HFF-Myc (cell line): ENCODE data around the gene SOWAHB.
"Not testable (repeated sequence)": the region's sequence is repeated elsewhere in the genome, so short reads cannot be mapped to it uniquely, and the experiment has no call there.

Experiments used
- DNase-seq: peaks from one replicate; pipeline ENCODE4 v3.0.0-alpha.2; 2011; ENCODE audit warnings: low read depth; ENCODE audit errors: extremely low read depth
- H3K4me3 ChIP-seq: replicated peaks from 2 replicates; pipeline ENCODE4 v1.5.1; 2011; ENCODE audit warnings: low read depth, mild to moderate bottlenecking, control low read depth, low read length
- TF ChIP-seq, protein P1 (sequence below): IDR thresholded peaks from 2 replicates; pipeline ENCODE4 v1.5.1; 2012; ENCODE audit warnings: mild to moderate bottlenecking, low read depth, low read length, control low read depth; ENCODE audit errors: missing control alignments

SOWAHB gene

DNA sequence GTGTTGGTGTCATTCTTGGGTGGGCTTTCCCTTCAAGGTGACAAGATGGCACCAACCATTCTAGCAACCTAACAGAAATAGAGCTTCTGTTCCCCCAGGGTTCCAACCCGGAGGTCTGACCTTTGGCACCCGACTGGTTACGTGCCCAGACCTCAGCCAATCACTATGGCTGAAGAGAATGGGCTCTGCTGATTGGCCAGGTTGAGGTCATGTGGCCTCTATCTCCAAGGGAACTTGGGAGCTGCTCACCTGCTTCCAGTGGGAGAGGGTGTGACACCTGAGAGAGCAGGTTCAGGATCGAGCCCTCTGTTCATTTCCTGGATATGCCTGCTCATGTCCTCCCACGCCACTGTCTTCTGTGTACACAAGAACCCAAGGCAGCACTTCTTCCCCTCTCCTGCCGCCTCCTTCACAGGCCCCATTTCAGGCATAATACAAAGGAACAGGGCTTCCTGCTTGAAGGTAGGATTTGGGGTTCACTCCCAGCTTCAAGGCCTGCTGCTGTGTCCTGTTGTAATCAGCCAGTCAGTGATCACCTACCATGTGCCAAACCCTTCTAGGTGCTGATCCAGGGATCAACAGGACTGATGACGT, 11.0 kb downstream of the SOWAHB start:
- no peak overlapping the region for H3K4me3 ChIP-seq
- DNase-seq = no peak
- TF ChIP-seq, protein P1, sequence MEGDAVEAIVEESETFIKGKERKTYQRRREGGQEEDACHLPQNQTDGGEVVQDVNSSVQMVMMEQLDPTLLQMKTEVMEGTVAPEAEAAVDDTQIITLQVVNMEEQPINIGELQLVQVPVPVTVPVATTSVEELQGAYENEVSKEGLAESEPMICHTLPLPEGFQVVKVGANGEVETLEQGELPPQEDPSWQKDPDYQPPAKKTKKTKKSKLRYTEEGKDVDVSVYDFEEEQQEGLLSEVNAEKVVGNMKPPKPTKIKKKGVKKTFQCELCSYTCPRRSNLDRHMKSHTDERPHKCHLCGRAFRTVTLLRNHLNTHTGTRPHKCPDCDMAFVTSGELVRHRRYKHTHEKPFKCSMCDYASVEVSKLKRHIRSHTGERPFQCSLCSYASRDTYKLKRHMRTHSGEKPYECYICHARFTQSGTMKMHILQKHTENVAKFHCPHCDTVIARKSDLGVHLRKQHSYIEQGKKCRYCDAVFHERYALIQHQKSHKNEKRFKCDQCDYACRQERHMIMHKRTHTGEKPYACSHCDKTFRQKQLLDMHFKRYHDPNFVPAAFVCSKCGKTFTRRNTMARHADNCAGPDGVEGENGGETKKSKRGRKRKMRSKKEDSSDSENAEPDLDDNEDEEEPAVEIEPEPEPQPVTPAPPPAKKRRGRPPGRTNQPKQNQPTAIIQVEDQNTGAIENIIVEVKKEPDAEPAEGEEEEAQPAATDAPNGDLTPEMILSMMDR = no peak

DNA sequence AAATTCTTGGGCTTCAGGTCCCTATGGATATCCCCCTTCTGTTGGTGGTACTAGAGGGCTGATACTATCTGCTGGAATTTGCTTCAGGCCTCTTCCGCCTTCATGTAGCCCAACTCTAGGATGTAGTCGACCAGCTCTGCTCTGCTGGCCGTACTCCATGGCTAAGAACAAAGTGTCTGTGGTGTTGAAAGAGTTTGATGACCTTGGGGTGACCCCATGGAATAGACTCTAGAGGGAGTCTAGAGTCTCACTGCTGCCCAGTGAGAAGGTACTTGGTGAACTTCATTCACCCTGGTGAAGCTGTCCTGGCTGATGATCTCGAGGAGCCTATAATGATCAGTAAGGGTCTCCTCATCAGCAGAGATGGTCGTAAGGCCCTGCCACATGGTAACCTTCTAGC, 11.7 kb downstream of the SOWAHB start:
- no peak overlapping the region for H3K4me3 ChIP-seq
- DNase-seq = no peak
- TF ChIP-seq, protein P1 = no peak

DNA sequence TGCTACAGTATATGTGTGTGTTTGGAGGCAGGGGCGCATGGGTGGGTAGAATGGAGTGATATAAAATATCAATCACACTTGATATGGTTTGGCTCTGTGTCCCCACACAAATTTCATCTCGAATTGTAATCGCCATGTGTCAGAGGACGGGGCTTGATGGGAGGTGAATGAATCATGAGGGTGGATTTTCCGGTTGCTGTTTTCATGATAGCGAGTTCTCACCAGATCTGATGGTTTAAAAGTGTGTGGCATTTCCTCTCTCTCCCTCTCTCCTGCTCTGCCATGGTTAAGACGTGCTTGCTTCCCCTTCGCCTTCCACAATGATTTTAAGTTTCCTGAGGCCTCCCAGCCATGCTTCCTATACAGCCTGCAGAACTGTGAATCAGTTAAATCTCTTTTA, 14.8 kb downstream of the SOWAHB start:
- TF ChIP-seq, protein P1 = no peak
- H3K4me3 ChIP-seq = no peak overlapping the region
- no peak for DNase-seq

DNA sequence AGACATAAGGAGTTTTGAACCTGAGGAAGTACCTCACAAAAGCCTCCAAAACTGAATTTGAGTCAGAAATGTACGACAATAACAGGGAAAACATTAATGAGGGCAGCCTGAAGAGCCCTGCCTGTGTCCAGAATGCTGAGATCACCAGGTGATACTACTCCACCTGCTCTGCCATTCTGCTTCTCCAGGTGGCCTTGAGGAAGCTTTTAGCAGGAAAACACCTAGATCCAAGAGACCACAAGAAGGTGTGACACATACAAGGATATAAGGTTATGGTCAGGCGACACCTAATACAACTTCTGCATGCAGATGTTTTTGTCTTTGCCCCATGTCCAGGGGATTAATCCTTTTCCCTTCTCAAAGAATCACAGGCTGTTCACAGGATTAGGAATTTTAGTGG, 15.3 kb downstream of the SOWAHB start:
- no peak for DNase-seq

DNA sequence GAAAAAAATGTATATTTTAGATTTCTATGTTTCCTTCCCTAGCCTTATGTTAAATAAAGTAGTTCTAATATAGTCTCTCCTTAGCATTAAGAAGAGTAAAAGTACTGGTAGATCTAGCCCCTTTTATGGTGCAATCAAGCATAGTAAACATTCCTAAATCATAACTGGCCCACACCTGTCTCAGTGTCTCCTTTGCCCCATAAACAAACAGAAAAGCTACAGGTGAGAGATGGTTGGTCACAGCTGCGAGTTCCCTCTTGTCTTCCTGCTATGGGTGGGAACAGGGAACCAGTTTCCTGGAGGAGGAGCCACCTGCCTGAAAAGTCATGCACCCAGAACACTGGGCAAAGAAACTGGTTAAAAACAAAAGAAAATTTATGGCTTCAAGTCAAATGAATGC, 16.6 kb downstream of the SOWAHB start:
- DNase-seq = no peak
- TF ChIP-seq, protein P1 = no peak
- no peak overlapping the region for H3K4me3 ChIP-seq

More for the DNA sequence above, 15.3 kb downstream of the SOWAHB start:
- H3K4me3 ChIP-seq = no peak overlapping the region
- TF ChIP-seq, protein P1 = no peak

DNA sequence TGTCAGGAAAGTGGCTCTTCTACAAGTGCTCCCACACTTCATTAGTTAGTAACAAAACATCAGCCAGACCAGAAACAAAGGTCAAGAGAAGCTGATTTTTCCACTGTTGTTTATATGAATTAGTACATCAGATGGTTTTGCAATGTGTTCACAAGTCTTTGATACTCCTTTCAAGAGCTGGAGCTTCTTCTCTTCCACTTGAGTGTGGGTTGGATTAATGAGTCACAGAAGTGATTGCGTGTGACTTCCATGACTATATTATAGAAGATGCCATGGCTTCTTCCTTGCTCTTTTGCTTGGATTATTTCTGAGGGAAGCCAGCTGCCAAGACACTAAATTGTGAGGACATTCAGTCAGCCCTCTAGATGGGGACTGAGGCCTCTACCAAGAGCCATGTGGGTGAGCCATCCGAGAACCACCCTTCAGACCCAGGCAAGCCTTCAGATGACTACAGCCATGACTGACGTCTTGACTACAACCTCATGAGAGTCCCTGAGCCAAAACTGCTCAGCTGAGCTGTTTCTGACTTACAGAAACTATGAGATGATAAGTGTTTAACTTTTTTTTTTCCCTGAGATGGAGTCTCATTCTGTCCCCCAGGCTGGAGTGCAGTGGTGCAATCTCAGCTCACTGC, 18.1 kb downstream of the SOWAHB start:
- H3K4me3 ChIP-seq = no peak overlapping the region
- no peak for DNase-seq
- TF ChIP-seq, protein P1 = no peak

DNA sequence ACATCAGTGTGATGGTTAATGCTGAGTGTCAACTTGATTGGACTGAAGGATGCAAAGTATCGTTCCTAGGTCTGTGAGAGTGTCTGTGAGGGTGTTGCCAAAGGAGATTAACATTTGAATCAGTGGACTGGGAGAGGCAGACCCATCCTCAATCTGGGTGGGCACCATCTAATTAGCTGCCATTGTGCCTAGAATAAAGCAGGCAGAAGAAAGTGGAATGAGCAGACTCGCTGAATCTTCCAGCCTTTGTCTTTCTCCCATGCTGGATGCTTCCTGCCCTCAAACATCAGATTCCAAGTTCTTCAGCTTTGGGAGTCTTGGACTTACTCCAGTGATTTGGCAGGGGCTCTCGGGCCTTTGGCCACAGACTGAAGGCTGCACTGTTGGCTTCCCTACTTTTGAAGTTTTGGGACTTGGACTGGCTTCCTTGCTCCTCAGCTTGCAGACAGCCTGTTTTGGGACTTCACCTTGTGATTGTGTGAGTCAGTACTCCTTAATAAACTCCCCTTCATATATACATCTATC, 19.2 kb downstream of the SOWAHB start:
- H3K4me3 ChIP-seq, DNase-seq: not testable (repeated sequence)
